H1 (cell line): Measurements from ENCODE around the gene SMCP. TPM values are rescaled to one million over a fixed set of nuclear protein-coding genes. Genes with fewer than 3 reads are reported as not detected.

Source experiments
- CTCF ChIA-PET: fragments of 300-600 bp; sonication (Branson Sonifier 250); formaldehyde crosslinking; loops from one replicate; lab custom pipeline; 2021; ENCODE audit not compliant: partially characterized antibody; lab: Charles Lee
- POLR2A ChIA-PET: fragments of 300-600 bp; sonication (Branson Sonifier 250); formaldehyde crosslinking; loops from one replicate; lab custom pipeline; 2021; ENCODE audit warnings: inconsistent platforms; ENCODE audit not compliant: partially characterized antibody; lab: Charles Lee
- DNase-seq, 2 experiments: peaks; one replicate each; pipeline versions ENCODE4 v3.0.0 to v3.0.0-alpha.2; 2010 to 2022; ENCODE audit warnings: low spot score in 2 of 2, low read depth in 1 of 2, mixed read lengths in 1 of 2
- FAIRE-seq: peaks from 2 replicates; lab custom pipeline; 2011; peaks lifted over from hg19 to GRCh38; lab: Jason Lieb, UNC
- H2AFZ ChIP-seq: 2 replicates; pipeline ENCODE4 v1.8.1; 2012; ENCODE audit warnings: low read length, inconsistent platforms
- H2AK5ac ChIP-seq: 2 replicates; pipeline ENCODE4 v1.6.1; 2013; ENCODE audit warnings: low read depth, low read length
- H2BK120ac ChIP-seq: replicated peaks from 2 replicates; pipeline ENCODE3; 2013; ENCODE audit warnings: low read depth, low read length, inconsistent platforms
- H2BK12ac ChIP-seq: 2 replicates; pipeline ENCODE4 v1.6.1; 2013; ENCODE audit warnings: low read depth, low read length
- H2BK15ac ChIP-seq: 2 replicates; pipeline ENCODE4 v1.6.1; 2013; ENCODE audit warnings: low read length
- H2BK20ac ChIP-seq: 2 replicates; pipeline ENCODE4 v1.6.1; 2013; ENCODE audit warnings: low read length
- H2BK5ac ChIP-seq: 2 replicates; pipeline ENCODE4 v1.6.1; 2013; ENCODE audit warnings: low read depth, low read length
- H3K14ac ChIP-seq: 2 replicates; pipeline ENCODE4 v1.6.1; 2013; ENCODE audit warnings: inconsistent platforms; ENCODE audit not compliant: insufficient read length
- H3K18ac ChIP-seq: 2 replicates; pipeline ENCODE4 v1.6.1; 2013; ENCODE audit warnings: low read length; ENCODE audit errors: extremely low read depth
- H3K23ac ChIP-seq: 2 replicates; pipeline ENCODE4 v1.6.1; 2013; ENCODE audit warnings: inconsistent platforms; ENCODE audit not compliant: insufficient read length
- H3K23me2 ChIP-seq: 2 replicates; pipeline ENCODE4 v1.6.1; 2013; ENCODE audit warnings: low read depth, low read length
- H3K27ac ChIP-seq: 2 replicates; pipeline ENCODE4 v1.6.1; 2011; ENCODE audit warnings: low read depth, low read length, inconsistent platforms
- H3K27me3 ChIP-seq, 4 experiments: replicated peaks in 1 of 4; 1 replicate in 1 of 4; 2 replicates in 3 of 4; pipeline versions ENCODE4 v1.6.1 to v1.8.1; 2011 to 2013; ENCODE audit warnings: low read length in 3 of 4, mild to moderate bottlenecking in 3 of 4, inconsistent platforms in 2 of 4, mixed read lengths in 2 of 4, moderate library complexity in 1 of 4; ENCODE audit not compliant: control insufficient read depth in 3 of 4, insufficient read depth in 3 of 4; ENCODE audit errors: extremely low read depth in 1 of 4
- H3K36me3 ChIP-seq, 4 experiments: 2 replicates each; pipeline versions ENCODE4 v1.6.1 to v1.8.1; 2011 to 2013; ENCODE audit warnings: mild to moderate bottlenecking in 4 of 4, low read length in 3 of 4, moderate library complexity in 2 of 4, control low read depth in 1 of 4, inconsistent platforms in 1 of 4; ENCODE audit not compliant: insufficient read depth in 4 of 4, control insufficient read depth in 2 of 4
- H3K4ac ChIP-seq: replicated peaks from 2 replicates; pipeline ENCODE3; 2013; ENCODE audit warnings: low read length, low read depth, mixed read lengths, inconsistent platforms; ENCODE audit not compliant: insufficient read length
- H3K4me1 ChIP-seq, 4 experiments: replicated peaks in 1 of 4; 1 replicate in 1 of 4; 2 replicates in 3 of 4; pipeline versions ENCODE4 v1.6.1 to v1.8.1; 2011 to 2013; ENCODE audit warnings: low read length in 3 of 4, inconsistent platforms in 2 of 4, mixed read lengths in 1 of 4; ENCODE audit not compliant: insufficient read depth in 4 of 4, control insufficient read depth in 3 of 4
- H3K4me2 ChIP-seq, 2 experiments: 2 replicates each; pipeline versions ENCODE4 v1.6.1 to v1.8.1; 2011 to 2013; ENCODE audit warnings: low read depth in 2 of 2, low read length in 2 of 2, control low read depth in 1 of 2, inconsistent platforms in 1 of 2, mild to moderate bottlenecking in 1 of 2; ENCODE audit not compliant: insufficient read depth in 1 of 2
- H3K4me3 ChIP-seq, 4 experiments: fragments of 200-600, 300-600 bp in 1 of 4; sonication (generic), shearing (Covaris generic), sonication (Bioruptor Twin) in 1 of 4; 2 replicates each; pipeline versions ENCODE4 v1.5.1 to v1.8.1; 2011 to 2016; ENCODE audit warnings: low read length in 4 of 4, low read depth in 3 of 4, control low read depth in 2 of 4, inconsistent platforms in 2 of 4, mild to moderate bottlenecking in 2 of 4, mixed read lengths in 1 of 4, moderate library complexity in 1 of 4; ENCODE audit not compliant: insufficient read depth in 2 of 4; ENCODE audit errors: extremely low read depth in 1 of 4
- H3K56ac ChIP-seq: replicated peaks from 2 replicates; pipeline ENCODE3; 2013; ENCODE audit warnings: low read depth, mild to moderate bottlenecking, mixed read lengths, low read length, inconsistent platforms; ENCODE audit not compliant: insufficient read length
- H3K79me1 ChIP-seq: 2 replicates; pipeline ENCODE4 v1.6.1; 2013; ENCODE audit warnings: low read depth, low read length, control low read depth
- H3K79me2 ChIP-seq, 2 experiments: 2 replicates each; pipeline versions ENCODE4 v1.6.1 to v1.8.1; 2012 to 2013; ENCODE audit warnings: low read length in 2 of 2, mild to moderate bottlenecking in 2 of 2, inconsistent platforms in 1 of 2; ENCODE audit not compliant: insufficient read depth in 2 of 2, control insufficient read depth in 1 of 2
- H3K9ac ChIP-seq, 4 experiments: replicated peaks in 1 of 4; 1 replicate in 1 of 4; 2 replicates in 3 of 4; pipeline versions ENCODE4 v1.6.1 to v1.8.1; 2011 to 2013; ENCODE audit warnings: low read depth in 3 of 4, low read length in 3 of 4, control low read depth in 2 of 4, mild to moderate bottlenecking in 2 of 4, moderate library complexity in 2 of 4, inconsistent platforms in 1 of 4; ENCODE audit errors: extremely low read depth in 1 of 4
- H3K9me3 ChIP-seq, 2 experiments: 2 replicates each; pipeline versions ENCODE4 v1.6.1 to v1.8.1; 2012 to 2013; ENCODE audit warnings: mild to moderate bottlenecking in 2 of 2, moderate library complexity in 2 of 2, control low read depth in 1 of 2, inconsistent platforms in 1 of 2, low read depth in 1 of 2, low read length in 1 of 2, mixed read lengths in 1 of 2; ENCODE audit not compliant: insufficient read depth in 2 of 2
- H4K20me1 ChIP-seq, 2 experiments: replicated peaks in 1 of 2; 2 replicates each; pipeline versions ENCODE3 to v1.8.1; 2011 to 2013; ENCODE audit warnings: inconsistent platforms in 2 of 2, low read length in 2 of 2, mild to moderate bottlenecking in 1 of 2; ENCODE audit not compliant: insufficient read depth in 2 of 2, control insufficient read depth in 1 of 2
- H4K5ac ChIP-seq: 2 replicates; pipeline ENCODE4 v1.6.1; 2013; ENCODE audit warnings: low read length, low read depth, mixed read lengths, inconsistent platforms; ENCODE audit not compliant: insufficient read length
- H4K8ac ChIP-seq: 2 replicates; pipeline ENCODE4 v1.8.0; 2013; ENCODE audit warnings: mild to moderate bottlenecking, moderate library complexity, low read length, inconsistent platforms; ENCODE audit not compliant: insufficient read depth; ENCODE audit errors: extremely low read depth
- H4K91ac ChIP-seq: replicated peaks from 2 replicates; pipeline ENCODE3; 2013; ENCODE audit warnings: low read length, mixed read lengths, inconsistent platforms; ENCODE audit not compliant: insufficient read length
- ASH2L ChIP-seq: fragments of 200-600, 300-600 bp; sonication (generic); IDR thresholded peaks from one replicate; pipeline ENCODE4 v1.7.1; 2017; ENCODE audit warnings: low read length
- CBX5 ChIP-seq: fragments of 300-800, 300-1000 bp; sonication (generic); IDR thresholded peaks from 2 replicates; pipeline ENCODE4 v1.7.1; 2016; ENCODE audit warnings: antibody characterized with exemption, low read length, low read depth
- CHD2 ChIP-seq: IDR thresholded peaks from 2 replicates; pipeline ENCODE4 v1.6.1; 2012; ENCODE audit warnings: low read length, improper control_type of control experiment
- CTBP2 ChIP-seq: IDR thresholded peaks from 2 replicates; pipeline ENCODE4 v1.7.0; 2011; ENCODE audit warnings: borderline replicate concordance, mild to moderate bottlenecking, moderate library complexity, mixed read lengths, low read length; ENCODE audit not compliant: insufficient read depth, insufficient read length
- GABPA ChIP-seq: IDR thresholded peaks from 2 replicates; pipeline ENCODE4 v1.6.1; 2011; ENCODE audit warnings: mild to moderate bottlenecking, low read length, moderate library complexity, borderline replicate concordance; ENCODE audit not compliant: insufficient read depth
- POLR2AphosphoS5 ChIP-seq: IDR thresholded peaks from 2 replicates; pipeline ENCODE4 v1.6.1; 2011; ENCODE audit warnings: low read depth, low read length
- POU5F1 ChIP-seq: IDR thresholded peaks from 2 replicates; pipeline ENCODE4 v1.6.1; 2011; ENCODE audit warnings: low read depth, mild to moderate bottlenecking, low read length, moderate library complexity
- SP2 ChIP-seq: IDR thresholded peaks from 2 replicates; pipeline ENCODE4 v1.6.1; 2012; ENCODE audit warnings: mild to moderate bottlenecking, low read length, inconsistent platforms
- TAF7 ChIP-seq: optimal IDR thresholded peaks from 2 replicates; pipeline ENCODE3; 2011; ENCODE audit warnings: low read depth, mild to moderate bottlenecking, inconsistent platforms, low read length, moderate library complexity, borderline replicate concordance
- TCF12 ChIP-seq: IDR thresholded peaks from 2 replicates; pipeline ENCODE4 v1.6.1; 2011; ENCODE audit warnings: low read depth, mild to moderate bottlenecking, low read length
- WGBS, 2 experiments: shearing (Covaris generic) in 1 of 2; methylation state at CpG; one replicate each; pipeline versions ENCODE4 v1.1.6 to v1.1.7; 2013 to 2015; ENCODE audit warnings: low lambda C conversion rate in 2 of 2, mixed read lengths in 2 of 2, inconsistent platforms in 1 of 2, low coverage in 1 of 2, missing lambda C conversion rate in 1 of 2; ENCODE audit not compliant: insufficient replicate concordance in 2 of 2, insufficient coverage in 1 of 2, insufficient read length in 1 of 2; ENCODE audit errors: extremely low coverage in 1 of 2, missing lambda C conversion rate in 1 of 2; 5-methylcytosine and 5-hydroxymethylcytosine counted together
- polyA plus RNA-seq, 7 experiments: library from polyadenylated mRNA; depleted of rRNA in 3 of 7; stranded (reverse) in 5 of 7; unstranded in 2 of 7; fragments of >200 nt in 5 of 7; fragments of 200-250 nt in 2 of 7; gene quantifications; 1 replicate in 5 of 7; 2 replicates in 1 of 7; 4 replicates in 1 of 7; pipeline versions ENCODE4 v1.2.1 to v1.2.3, GENCODE V29; 2011 to 2013; ENCODE audit warnings: missing spikeins in 2 of 7, mixed read lengths in 2 of 7
- total RNA-seq: library from RNA; stranded (reverse); fragmentation: NEBNext Ultra II Directional; extraction: Animal tissue kit (Norgen Biotek cat#: 25700); gene quantifications from 2 replicates; pipeline ENCODE4 v1.2.1, GENCODE V29; 2021
- TF ChIP-seq, protein P1 (sequence below), 3 experiments: IDR thresholded peaks; 1 replicate in 2 of 3; 2 replicates in 1 of 3; pipeline versions ENCODE4 v1.5.1 to v1.6.1; 2011; ENCODE audit warnings: low read length in 3 of 3, mild to moderate bottlenecking in 3 of 3, inconsistent platforms in 2 of 3, low read depth in 1 of 3, moderate library complexity in 1 of 3; ENCODE audit not compliant: insufficient read depth in 1 of 3; ENCODE audit errors: control extremely low read depth in 1 of 3

The SMCP gene
- total and polyA plus RNA-seq, 2 of the 8 experiments (the other 6 are each of a cell fraction or from before 2014, with no cell fraction given): not detected

DNA sequence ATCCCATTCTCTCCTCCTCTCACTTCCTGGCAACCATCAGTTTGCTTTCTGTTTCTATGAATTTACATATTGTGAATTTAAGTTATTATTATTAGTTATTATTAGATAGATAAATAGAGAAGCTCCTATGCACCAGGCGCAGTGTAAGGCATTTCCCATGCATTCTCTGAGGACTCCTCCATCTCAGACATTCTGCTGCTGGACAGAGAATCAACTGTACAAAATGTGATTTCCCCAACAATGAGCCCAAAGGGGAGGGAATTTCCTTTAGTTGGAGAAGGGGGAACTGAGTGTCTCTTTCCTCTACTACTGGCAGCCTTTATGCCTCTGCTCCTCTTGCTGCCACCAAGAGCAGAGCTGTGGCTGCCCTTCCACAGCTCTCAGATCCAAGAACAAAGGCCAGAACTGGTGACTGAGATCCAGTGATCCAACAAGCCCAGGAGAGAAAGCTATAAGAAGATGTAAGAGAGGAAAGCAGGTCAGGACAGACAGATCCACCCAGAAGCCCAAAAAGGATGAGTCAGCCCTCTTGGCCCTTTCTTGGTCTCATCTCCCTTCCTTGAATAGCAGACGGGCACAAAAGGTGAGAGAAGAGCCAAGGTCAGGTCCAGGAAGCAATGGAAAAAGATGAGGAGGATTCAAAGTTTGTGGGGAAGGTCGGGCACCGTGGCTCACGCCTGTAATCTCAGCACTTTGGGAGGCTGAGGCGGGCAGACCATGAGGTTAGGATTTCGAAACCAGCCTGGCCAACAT lies 26.7 kb downstream of the SMCP start:
- Histone ChIP-seq H3K79me2 (no peaks in the 10 kb centered on the region), H3K9ac (no peak overlapping the region), H3K4ac (no peak overlapping the region), H2BK20ac (no peak overlapping the region), H3K14ac (no peak overlapping the region), H2BK15ac (no peak overlapping the region), H3K4me1 (no peaks in the 10 kb centered on the region), H3K4me2 (no peak overlapping the region), H3K23me2 (no peaks in the 10 kb centered on the region), H3K56ac (no peak overlapping the region), H2BK120ac (no peak overlapping the region), H3K36me3 (no peaks in the 10 kb centered on the region), H3K23ac (no peak overlapping the region), H3K4me3 (no peak overlapping the region), H3K27me3 (no peaks in the 10 kb centered on the region), H3K79me1 (no peaks in the 10 kb centered on the region), H3K27ac (no peak overlapping the region), H2AFZ (no peak overlapping the region), H4K20me1 (no peaks in the 10 kb centered on the region), H4K91ac (no peak overlapping the region), H3K18ac (no peak overlapping the region), H2BK5ac (no peak overlapping the region), H2BK12ac (no peak overlapping the region), H2AK5ac (no peak overlapping the region), H4K5ac (no peak overlapping the region), H3K9me3 (peaks cover 4 to 14% of the 10 kb centered on the region in 2 experiments; a peak in 3 of 4 replicates), H4K8ac (no peak overlapping the region)
- 88% methylated on average over 7 of the region's 7 CpGs; no CpG with 5 or more reads in 1 of the 2 experiments for WGBS, 2 experiments
- ChIA-PET POLR2A (no interaction called here), CTCF (interaction anchor here (0.9 to 2.3 kb wide), 3 partner anchors 34 to 288 kb away, joined by 4 to 9 read pairs (median 4); no protein-coding TSS in a partner anchor)
- DNase-seq (no peak), FAIRE-seq (no peak)
- TF ChIP-seq TAF7 (no peak), ASH2L (no peak), CTBP2 (no peak), SP2 (no peak), POU5F1 (no peak), CBX5 (no peak), TCF12 (no peak), GABPA (no peak), POLR2AphosphoS5 (no peak), CHD2 (no peak)
- TF ChIP-seq, protein P1, sequence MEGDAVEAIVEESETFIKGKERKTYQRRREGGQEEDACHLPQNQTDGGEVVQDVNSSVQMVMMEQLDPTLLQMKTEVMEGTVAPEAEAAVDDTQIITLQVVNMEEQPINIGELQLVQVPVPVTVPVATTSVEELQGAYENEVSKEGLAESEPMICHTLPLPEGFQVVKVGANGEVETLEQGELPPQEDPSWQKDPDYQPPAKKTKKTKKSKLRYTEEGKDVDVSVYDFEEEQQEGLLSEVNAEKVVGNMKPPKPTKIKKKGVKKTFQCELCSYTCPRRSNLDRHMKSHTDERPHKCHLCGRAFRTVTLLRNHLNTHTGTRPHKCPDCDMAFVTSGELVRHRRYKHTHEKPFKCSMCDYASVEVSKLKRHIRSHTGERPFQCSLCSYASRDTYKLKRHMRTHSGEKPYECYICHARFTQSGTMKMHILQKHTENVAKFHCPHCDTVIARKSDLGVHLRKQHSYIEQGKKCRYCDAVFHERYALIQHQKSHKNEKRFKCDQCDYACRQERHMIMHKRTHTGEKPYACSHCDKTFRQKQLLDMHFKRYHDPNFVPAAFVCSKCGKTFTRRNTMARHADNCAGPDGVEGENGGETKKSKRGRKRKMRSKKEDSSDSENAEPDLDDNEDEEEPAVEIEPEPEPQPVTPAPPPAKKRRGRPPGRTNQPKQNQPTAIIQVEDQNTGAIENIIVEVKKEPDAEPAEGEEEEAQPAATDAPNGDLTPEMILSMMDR (IDR thresholded peaks at IDR 0.05; ENCODE audit: control extremely low read depth in 1 of 3, insufficient read depth in 1 of 3, low read depth in 1 of 3, low read length in 3 of 3): no peak
